Measurements from ENCODE around the gene ASF1B.
A peak's percentile ranks its signal among the peaks of the same experiment; 100 is the strongest.

ASF1B gene

DNA sequence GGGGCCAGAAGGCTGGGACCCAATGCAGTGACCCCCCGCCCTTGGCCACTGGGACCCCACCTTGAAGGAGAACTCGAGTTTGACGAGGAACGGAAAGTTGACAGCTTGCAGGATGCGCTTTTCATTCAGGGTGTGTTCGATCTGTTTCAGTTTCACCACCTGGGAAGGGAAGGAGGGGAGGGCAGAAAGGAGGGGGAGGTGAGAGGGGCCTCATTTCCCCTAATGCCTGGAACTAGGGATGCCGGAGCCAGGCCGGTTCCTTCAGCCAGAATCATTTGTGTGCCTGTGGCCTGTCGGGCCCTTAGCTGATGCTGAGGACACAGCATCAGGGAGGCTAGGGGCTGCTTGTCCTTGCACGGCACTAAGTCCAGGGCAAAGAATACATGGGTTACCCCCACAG, 33.6 kb downstream of the ASF1B start:
- no peaks in the 10 kb centered on the region for H3K27me3 Mint-ChIP-seq
- DNase-seq: no peak
- CTCF ChIA-PET: interaction anchor here (0.7 to 1.9 kb wide), 3 partner anchors 11 to 424 kb away, joined by 3 to 7 read pairs (median 3); partner anchors contain the start of gene ASF1B
- H3K4me3 Mint-ChIP-seq: no peak overlapping the region
- no peaks in the 10 kb centered on the region for H3K9me3 Mint-ChIP-seq
- peaks cover 20% of the 10 kb centered on the region for H3K36me3 Mint-ChIP-seq
- H3K4me1 Mint-ChIP-seq: no peaks in the 10 kb centered on the region
- H3K27ac Mint-ChIP-seq: no peak overlapping the region

DNA sequence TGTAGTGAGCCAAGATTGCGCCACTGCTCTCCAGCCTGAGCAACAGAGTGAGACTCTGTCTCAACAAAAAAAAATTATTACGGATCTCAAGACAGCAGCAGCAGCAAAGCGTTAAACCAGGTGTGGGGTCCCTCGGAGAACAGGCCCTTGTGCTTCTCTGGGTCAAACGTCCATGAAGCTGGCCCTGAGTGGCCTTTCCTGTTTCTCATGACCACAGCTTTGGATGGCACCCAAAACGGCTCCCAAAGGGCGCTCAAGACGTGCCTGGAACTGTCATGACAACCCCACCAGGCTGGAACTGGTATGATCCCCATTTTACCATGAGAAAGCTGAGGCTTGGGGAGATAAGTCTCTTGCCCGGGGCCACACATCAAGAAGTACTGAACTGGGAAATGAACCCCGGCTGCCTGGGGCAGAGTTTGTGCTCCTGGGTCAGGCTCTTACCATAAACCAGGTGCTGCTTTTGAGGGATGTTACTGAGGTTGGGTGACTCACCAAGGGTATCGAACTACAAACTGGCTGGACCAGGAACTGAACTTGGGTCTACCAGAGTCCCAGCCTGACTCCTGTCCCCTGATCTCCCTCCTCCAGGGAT, 34.2 kb downstream of the ASF1B start:
- CTCF ChIA-PET: interaction anchor here (0.7 to 1.9 kb wide), 3 partner anchors 11 to 423 kb away, joined by 3 to 7 read pairs (median 3); partner anchors contain the start of gene ASF1B
- Mint-ChIP-seq H3K9me3 (no peaks in the 10 kb centered on the region), H3K4me3 (no peak overlapping the region), H3K27me3 (no peaks in the 10 kb centered on the region), H3K36me3 (peaks cover 23% of the 10 kb centered on the region), H3K4me1 (no peaks in the 10 kb centered on the region), H3K27ac (no peak overlapping the region)
- no peak for DNase-seq

DNA sequence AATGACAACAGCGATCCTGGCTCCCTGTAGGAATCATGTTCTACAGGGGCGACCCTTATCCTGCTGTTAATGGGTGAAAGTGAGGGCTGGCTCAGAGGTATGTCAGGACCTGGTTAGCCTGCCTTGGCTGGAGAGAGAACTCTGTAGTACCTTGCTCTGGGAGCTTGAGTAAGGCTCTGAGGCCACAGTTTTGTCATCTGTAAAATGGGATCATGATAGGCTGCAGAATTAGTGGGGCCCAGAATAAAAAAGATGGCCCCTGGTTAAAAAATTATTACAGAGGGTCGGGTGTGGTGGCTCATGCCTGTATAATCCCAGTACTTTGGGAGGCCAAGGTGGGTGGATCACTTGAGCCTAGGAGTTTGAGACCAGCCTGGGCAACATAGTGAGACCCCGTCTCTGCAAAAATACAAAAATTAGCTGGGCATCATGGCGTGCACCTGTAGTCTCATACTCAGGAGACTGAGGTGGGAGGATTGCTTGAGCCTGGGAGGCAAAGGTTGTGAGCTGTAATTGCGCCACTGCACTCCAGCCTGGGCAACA, 35.3 kb downstream of the ASF1B start:
- CTCF ChIA-PET: no interaction called here
- Mint-ChIP-seq H3K27me3 (no peaks in the 10 kb centered on the region), H3K4me3 (no peak overlapping the region), H3K4me1 (no peaks in the 10 kb centered on the region), H3K27ac (peak overlapping the region; percentile 37), H3K9me3 (no peaks in the 10 kb centered on the region), H3K36me3 (peaks cover 32% of the 10 kb centered on the region)
- no peak for DNase-seq

DNA sequence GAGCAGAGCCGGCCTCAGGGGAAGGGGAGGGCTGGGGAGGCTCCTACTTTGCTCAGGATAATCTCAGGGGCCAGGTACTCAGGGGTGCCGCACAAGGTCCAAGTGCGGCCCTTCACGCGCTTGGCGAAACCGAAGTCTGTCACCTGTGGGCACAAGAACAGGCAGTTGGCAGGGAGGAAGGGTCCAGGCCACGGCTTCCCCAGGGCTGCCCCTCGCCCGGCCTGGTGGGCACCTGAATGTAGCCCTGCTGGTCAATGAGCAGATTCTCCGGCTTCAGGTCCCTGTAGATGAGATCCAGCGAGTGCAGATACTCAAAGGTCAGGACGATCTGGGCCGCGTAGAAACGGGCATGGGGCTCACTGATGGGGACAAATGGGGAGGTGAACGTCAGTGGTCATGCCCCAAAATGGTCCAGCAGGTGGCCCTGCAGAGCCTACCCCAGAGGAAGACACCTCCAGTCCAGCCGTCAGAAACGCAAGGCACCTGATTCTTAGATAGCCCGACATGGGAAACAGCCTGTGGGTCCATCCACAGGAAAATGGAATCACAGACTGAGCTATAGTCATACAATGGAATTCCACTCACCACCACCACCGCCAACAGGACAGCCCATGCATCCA, 38.7 kb downstream of the ASF1B start:
- H3K27ac Mint-ChIP-seq: no peak overlapping the region
- peaks cover 9% of the 10 kb centered on the region for H3K9me3 Mint-ChIP-seq
- H3K27me3 Mint-ChIP-seq: no peaks in the 10 kb centered on the region
- no peak for DNase-seq
- peaks cover 33% of the 10 kb centered on the region for H3K36me3 Mint-ChIP-seq
- H3K4me1 Mint-ChIP-seq: peaks cover 6% of the 10 kb centered on the region
- H3K4me3 Mint-ChIP-seq: no peak overlapping the region
- CTCF ChIA-PET: no interaction called here

DNA sequence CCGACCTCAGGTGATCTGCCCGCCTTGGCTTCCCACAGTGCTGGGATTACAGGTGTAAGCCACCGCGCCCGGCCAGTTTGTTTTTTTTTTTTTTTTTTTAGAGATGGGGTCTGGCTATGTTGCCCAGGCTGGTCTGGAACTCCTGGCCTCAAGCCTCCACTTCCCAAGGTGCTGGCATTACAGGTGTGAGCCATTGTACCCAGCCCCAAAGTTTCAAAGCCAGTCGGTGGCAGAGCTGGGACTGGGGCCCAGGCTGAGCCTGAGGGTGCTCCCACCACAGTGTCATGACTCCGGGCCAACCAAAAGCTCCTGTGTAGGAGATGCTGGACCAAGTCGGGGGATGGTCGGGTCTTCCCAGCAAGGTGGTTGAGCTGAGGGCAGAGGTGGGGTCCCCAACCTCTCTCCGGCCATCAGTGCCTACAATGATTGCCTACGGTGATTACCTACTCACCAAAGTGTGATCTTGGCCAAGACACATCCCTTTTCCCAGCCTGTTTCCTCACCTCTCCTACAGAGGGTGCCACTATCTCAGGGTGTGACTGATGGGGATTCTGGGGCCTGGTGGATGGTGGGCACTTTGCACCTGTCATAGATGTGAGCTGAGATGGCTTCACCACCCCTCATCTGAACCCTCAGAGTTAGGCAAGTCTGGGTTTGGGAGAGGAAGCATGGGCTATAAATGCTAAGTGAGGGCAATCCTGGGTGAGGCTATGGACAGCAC, 40.0 kb downstream of the ASF1B start:
- DNase-seq: no peak

DNA sequence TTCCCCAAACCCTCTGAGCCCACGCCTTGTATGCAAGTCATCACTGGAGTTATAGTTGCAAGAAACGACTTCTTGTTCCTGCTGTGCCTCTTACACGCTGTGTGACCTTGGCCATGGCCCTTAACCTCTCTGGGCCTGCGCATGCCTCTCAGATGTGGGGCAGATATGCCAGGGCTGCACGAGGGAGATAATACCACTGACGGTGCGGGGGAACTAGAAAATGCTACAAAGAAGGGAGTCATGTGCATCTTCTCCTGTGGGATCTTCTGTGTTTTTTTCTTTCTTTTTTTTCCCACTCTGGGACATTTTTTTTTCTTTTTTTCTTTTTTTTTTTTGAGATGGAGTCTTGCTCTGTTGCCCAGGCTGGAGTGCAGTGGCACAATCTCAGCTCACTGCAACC, 41.5 kb downstream of the ASF1B start:
- peak overlapping the region; percentile 5 for H3K27ac Mint-ChIP-seq
- H3K36me3 Mint-ChIP-seq: peaks cover 37% of the 10 kb centered on the region
- CTCF ChIA-PET: interaction anchor here (0.8 to 1.1 kb wide), 2 partner anchors 20 to 254 kb away, joined by 3 read pairs; no protein-coding TSS in a partner anchor
- H3K4me1 Mint-ChIP-seq: peaks cover 15% of the 10 kb centered on the region
- peaks cover 13% of the 10 kb centered on the region for H3K9me3 Mint-ChIP-seq
- no peak for DNase-seq
- H3K27me3 Mint-ChIP-seq: no peaks in the 10 kb centered on the region
- H3K4me3 Mint-ChIP-seq: no peak overlapping the region

More for the DNA sequence above, 40.0 kb downstream of the ASF1B start:
- Mint-ChIP-seq H3K9me3 (peaks cover 13% of the 10 kb centered on the region), H3K4me3 (no peak overlapping the region), H3K27me3 (no peaks in the 10 kb centered on the region), H3K27ac (no peak overlapping the region), H3K4me1 (peaks cover 14% of the 10 kb centered on the region), H3K36me3 (peaks cover 40% of the 10 kb centered on the region)
- CTCF ChIA-PET: no interaction called here

DNA sequence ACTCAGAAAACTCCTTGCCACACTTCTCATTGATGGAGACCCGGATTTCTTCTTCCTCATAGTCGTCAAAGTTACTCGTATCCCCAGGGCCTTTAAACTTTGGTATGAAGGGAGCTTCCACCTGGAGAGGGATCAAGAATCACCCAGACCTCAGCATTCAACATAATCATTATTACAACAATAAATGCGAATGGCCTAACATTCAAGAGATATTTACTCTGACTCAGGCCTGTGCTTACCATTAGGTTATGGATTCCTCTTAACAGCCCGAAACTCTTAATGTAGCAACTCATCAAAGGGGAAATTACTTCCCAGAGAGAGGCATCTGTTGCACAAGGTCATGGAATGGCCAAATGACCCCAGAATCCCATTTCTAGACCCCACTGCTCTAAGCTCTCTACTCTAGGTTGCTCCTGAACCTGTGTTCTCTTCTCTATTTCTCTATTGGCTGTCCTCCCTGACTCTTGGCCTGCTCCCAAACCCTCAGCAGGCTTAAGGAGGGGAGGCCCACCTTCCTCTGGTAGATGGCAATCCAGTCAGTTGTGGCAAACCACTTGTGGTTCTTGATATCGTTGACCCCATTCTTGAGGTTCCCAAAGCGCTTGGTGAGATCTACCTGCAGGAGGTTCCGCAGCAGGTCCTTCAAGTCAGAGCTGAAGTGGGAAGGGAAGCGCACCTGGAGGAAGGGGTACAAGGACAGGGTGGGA, 43.1 kb downstream of the ASF1B start:
- H3K27ac Mint-ChIP-seq: peak overlapping the region; percentile 65
- H3K4me3 Mint-ChIP-seq: peak overlapping the region; percentile 51
- H3K9me3 Mint-ChIP-seq: peaks cover 13% of the 10 kb centered on the region
- no peaks in the 10 kb centered on the region for H3K27me3 Mint-ChIP-seq
- DNase-seq: no peak
- peaks cover 24% of the 10 kb centered on the region for H3K4me1 Mint-ChIP-seq
- CTCF ChIA-PET: interaction anchor here (0.7 to 1.2 kb wide), 3 partner anchors 19 to 256 kb away, joined by 3 to 6 read pairs (median 3); a partner anchor contains a TSS
- H3K36me3 Mint-ChIP-seq: peaks cover 47% of the 10 kb centered on the region

DNA sequence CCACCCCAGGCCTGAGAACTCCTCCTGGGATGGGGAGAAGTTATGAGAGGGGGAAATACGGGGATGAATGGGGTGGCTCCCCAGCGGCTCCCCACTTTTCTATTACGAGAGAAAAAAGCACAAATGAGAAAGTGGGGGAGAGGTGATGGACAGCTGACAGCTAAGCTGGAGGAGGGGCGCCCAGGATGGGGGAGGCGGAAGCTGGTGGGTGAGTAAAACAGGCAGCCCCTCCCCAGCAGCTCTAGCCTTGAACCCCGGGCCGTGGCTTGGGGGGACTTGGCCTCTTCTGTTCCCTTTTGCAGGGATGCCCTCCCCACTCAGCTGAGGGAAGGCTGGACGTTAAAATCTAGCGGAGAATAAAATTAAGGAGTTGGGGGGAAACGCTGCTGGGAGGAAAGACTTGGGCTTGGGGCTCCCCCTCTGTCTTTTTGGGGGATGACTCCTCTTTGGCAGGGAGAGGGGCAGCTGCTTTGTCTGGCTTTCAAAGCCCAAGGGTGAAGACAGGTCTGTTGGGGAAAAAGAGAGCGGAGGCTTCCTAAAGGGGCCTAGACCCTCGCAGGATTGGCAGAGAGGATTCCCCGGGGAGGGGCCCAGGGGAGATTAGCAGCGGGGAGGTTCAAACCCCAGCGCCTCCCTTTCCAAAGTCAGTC, 44.5 kb downstream of the ASF1B start:
- peaks cover 13% of the 10 kb centered on the region for H3K9me3 Mint-ChIP-seq
- peak overlapping the region; percentile 99 for H3K27ac Mint-ChIP-seq
- DNase-seq: peak; percentile 76
- peaks cover 29% of the 10 kb centered on the region for H3K4me1 Mint-ChIP-seq
- no peaks in the 10 kb centered on the region for H3K27me3 Mint-ChIP-seq
- H3K4me3 Mint-ChIP-seq: peak overlapping the region; percentile 100
- peaks cover 45% of the 10 kb centered on the region for H3K36me3 Mint-ChIP-seq
- CTCF ChIA-PET: interaction anchor here (1.0 to 1.5 kb wide), 3 partner anchors 18 to 210 kb away, joined by 3 to 6 read pairs (median 4); no protein-coding TSS in a partner anchor

DNA sequence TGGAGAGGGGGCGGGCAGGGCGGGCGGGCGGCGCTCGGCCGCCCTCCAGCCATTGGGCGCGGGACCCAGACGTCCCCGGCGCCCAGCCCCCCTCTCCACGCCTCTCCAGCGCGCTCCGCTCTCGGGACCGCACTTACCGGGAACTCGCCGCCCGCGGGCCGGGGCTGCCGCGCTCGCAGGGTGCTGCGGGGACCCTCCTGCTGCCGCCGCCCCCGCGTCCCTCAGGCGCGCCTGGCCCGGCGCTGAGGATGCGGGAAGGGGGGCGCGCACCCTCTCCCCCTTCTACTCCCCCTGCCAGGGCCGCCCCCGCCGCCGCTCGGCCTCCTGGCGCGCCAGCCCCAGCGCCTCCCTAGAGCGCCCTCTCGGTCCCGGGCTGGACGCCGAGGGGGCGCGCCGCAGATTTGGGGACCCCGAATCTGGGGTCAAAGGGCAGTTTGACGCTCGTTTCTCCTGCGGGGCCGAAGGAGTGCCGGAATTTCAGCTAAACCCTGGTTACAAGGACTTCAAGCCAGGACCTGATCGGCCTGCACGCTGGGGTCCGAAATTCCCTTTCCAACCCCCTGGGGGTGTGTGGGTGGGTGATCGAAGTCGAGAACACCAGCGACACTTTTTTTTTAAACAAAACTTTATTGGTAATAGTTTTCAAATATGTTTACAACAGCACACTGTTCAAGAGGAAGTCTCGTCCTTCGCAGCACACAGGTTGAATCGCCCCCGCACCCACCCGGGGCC, 45.1 kb downstream of the ASF1B start:
- Mint-ChIP-seq H3K27me3 (no peaks in the 10 kb centered on the region), H3K9me3 (peaks cover 13% of the 10 kb centered on the region), H3K4me3 (peak overlapping the region; percentile 100), H3K4me1 (peaks cover 29% of the 10 kb centered on the region), H3K27ac (peak overlapping the region; percentile 99), H3K36me3 (peaks cover 38% of the 10 kb centered on the region)
- DNase-seq: peak; percentile 86
- CTCF ChIA-PET: interaction anchor here (1.0 to 1.5 kb wide), 3 partner anchors 18 to 209 kb away, joined by 3 to 6 read pairs (median 4); no protein-coding TSS in a partner anchor

DNA sequence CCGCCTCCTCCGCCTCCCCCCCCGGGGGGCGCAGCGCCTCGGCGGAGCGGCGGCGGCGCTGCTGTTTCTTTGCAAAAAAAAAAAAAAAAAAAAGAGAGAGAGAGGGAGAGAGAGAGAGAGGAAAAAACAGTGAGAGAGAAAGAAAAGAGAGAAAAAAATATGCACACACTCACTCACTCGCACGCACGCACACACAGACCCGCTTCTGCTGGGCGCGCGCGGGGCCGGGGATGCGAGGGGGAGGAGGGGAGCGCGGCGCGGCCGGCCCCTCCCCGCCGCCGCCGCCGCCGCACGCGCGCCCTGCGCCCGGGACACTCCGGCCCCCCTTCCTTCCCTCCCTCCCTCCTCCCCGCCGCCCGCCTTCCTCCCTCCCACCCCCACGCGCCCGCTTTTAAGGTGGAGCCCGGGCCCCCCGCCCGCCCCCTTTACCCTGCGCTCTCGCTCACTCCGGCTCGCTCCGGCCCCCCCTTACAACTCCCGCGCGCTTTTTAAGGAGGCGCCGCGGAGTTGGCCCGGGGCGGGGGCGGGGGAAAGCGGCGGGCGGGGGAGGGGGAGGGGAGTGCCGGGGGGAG, 45.8 kb downstream of the ASF1B start, which contains the start of gene SAMD1:
TSS of gene SAMD1 (minus strand) at position 243 of the 572 bp plus-strand sequence.
- Mint-ChIP-seq H3K36me3 (peaks cover 38% of the 10 kb centered on the region), H3K27me3 (no peaks in the 10 kb centered on the region), H3K4me3 (peak within 1 kb of the TSS; percentile 100), H3K4me1 (peaks cover 29% of the 10 kb centered on the region), H3K9me3 (peaks cover 13% of the 10 kb centered on the region), H3K27ac (peak within 1 kb of the TSS; percentile 99)
- DNase-seq: peak; percentile 90
- CTCF ChIA-PET: interaction anchor here (0.5 to 1.5 kb wide), 2 partner anchors 14 to 24 kb away, joined by 3 to 6 read pairs; no protein-coding TSS in a partner anchor

DNA sequence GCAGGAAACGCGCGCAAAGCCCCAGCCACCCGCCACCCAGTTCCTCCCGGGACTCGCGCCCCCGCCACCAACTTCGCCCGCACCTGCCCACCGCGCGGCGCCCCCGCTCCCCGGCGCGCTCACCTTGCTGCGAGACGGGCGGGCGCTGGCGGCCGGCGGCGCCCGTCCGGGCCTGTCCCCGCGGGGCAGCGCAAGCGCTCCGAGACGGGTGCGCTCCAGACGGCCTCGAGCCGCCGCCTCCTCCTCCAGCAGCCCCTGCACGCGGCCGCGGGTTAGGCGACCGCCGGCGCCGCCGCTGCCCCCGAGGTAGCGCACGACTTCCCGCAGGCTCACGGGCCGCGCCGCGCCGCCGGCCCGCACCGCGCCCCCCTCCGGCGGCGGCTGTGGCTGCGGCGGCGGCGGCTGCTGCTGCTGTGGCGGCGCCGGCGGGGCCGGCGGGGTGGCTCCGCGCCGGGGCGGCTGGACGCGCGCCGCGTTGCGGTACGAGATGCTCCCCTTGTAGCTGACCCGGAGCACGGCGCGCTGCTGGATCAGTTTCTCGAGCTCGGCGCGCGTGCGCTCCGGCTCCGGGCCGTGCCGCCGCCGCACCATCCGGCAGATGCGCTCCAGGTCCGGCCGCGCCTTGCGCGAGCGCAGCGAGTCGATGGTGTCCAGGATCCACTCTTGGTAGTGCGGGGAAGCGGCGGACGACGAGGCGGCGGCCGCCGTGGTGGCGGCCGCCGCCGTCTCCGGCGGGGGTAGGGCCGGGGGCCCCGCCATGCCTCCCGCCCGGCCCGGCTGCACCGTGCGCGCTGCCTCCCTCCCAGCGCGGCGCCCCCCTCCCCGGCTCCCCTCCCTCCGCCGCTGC, 46.5 kb downstream of the ASF1B start:
- peak; percentile 63 for DNase-seq
- Mint-ChIP-seq H3K4me1 (peaks cover 29% of the 10 kb centered on the region), H3K4me3 (peak overlapping the region; percentile 76), H3K9me3 (peaks cover 13% of the 10 kb centered on the region), H3K27me3 (no peaks in the 10 kb centered on the region), H3K27ac (peak overlapping the region; percentile 79), H3K36me3 (peaks cover 38% of the 10 kb centered on the region)
- CTCF ChIA-PET: interaction anchor here (0.5 to 1.6 kb wide), 3 partner anchors 11 to 26 kb away, joined by 3 to 4 read pairs (median 3); no protein-coding TSS in a partner anchor

DNA sequence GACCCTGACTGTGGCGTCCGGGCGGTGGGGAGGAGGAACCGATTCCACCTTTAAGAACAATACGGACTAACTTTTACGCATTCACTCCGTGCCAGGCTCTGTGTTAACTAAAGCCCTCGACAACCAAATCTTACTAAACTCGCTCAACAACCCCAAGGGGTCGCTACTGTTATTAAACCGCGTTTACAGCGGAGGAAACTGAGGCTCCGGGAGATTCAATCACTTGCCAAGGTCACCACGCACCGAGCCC, 47.1 kb downstream of the ASF1B start:
- Mint-ChIP-seq H3K9me3 (peaks cover 13% of the 10 kb centered on the region), H3K36me3 (peaks cover 34% of the 10 kb centered on the region), H3K27me3 (no peaks in the 10 kb centered on the region), H3K4me1 (peaks cover 29% of the 10 kb centered on the region), H3K27ac (peak overlapping the region; percentile 79), H3K4me3 (peak overlapping the region; percentile 73)
- peak; percentile 40 for DNase-seq
- CTCF ChIA-PET: interaction anchor here (1.2 to 1.6 kb wide), 2 partner anchors 11 to 26 kb away, joined by 3 to 4 read pairs; no protein-coding TSS in a partner anchor
